HepG2 (cell line): Measurements from ENCODE around the gene MYL2. TPM values are rescaled to one million over a fixed set of nuclear protein-coding genes. Genes with fewer than 3 reads are reported as not detected.

Source experiments
- ATAC-seq: fragments of 200-7000 bp; cut with Tn5 transposase; 3 replicates; pipeline ENCODE4 v1.9.1; 2020; ENCODE audit warnings: mild to moderate bottlenecking, moderate library complexity
- BruUV-seq: library from RNA; stranded (reverse); fragments of 400-500 nt; replicated peaks from 2 replicates; lab custom pipeline; 2021; lab: Mats Ljungman, UMichigan
- CTCF ChIA-PET: fragments of 300-600 bp; formaldehyde crosslinking; extraction: SDS; loops from one replicate; lab custom pipeline; 2021; ENCODE audit warnings: low total read pairs, inconsistent platforms, low intra/inter-chr PET ratio; lab: Yijun Ruan, JAX
- POLR2A ChIA-PET: fragments of 350-600 bp; sonication (Branson Sonifier 250); formaldehyde crosslinking; loops from one replicate; lab custom pipeline; 2020; ENCODE audit warnings: antibody characterized with exemption, inconsistent platforms; lab: Yijun Ruan, JAX
- DNase-seq: peaks from one replicate; pipeline ENCODE4 v3.0.0-alpha.2; 2015; ENCODE audit warnings: low spot score
- FAIRE-seq: peaks from 3 replicates; lab custom pipeline; 2011; peaks lifted over from hg19 to GRCh38; lab: Jason Lieb, UNC
- H2AFZ ChIP-seq: one replicate; pipeline ENCODE4 v1.6.1; 2011; ENCODE audit warnings: low read length, inconsistent platforms
- H3K27ac ChIP-seq: fragments of 300-600 bp; 3 replicates; pipeline ENCODE4 v1.8.0; 2011; ENCODE audit warnings: mixed run types, mild to moderate bottlenecking, mixed read lengths, low read length, inconsistent platforms; ENCODE audit not compliant: insufficient read depth; ENCODE audit errors: extremely low read length
- H3K27me3 ChIP-seq, 2 experiments: fragments of 200-600 bp in 1 of 2; 2 replicates in 1 of 2; 3 replicates in 1 of 2; pipeline versions ENCODE4 v1.6.0 to v1.8.0; 2011; ENCODE audit warnings: low read length in 2 of 2, mild to moderate bottlenecking in 2 of 2, moderate library complexity in 2 of 2, inconsistent platforms in 1 of 2; ENCODE audit not compliant: insufficient read depth in 2 of 2, control insufficient read depth in 1 of 2
- H3K36me3 ChIP-seq, 2 experiments: fragments of 200-600 bp in 1 of 2; replicated peaks in 1 of 2; 2 replicates in 1 of 2; 3 replicates in 1 of 2; pipeline versions ENCODE4 v1.5.1 to v1.8.0; 2011; ENCODE audit warnings: low read length in 2 of 2, inconsistent platforms in 1 of 2; ENCODE audit not compliant: insufficient read depth in 2 of 2, control insufficient read depth in 1 of 2
- H3K4me1 ChIP-seq: 2 replicates; pipeline ENCODE4 v1.5.1; 2012; ENCODE audit warnings: low read length, inconsistent platforms; ENCODE audit not compliant: insufficient read depth
- H3K4me2 ChIP-seq: 2 replicates; pipeline ENCODE4 v1.6.0; 2011; ENCODE audit warnings: low read depth, low read length, inconsistent platforms
- H3K4me3 ChIP-seq, 3 experiments: fragments of 200-600 bp in 1 of 3; sonication (generic), shearing (Covaris generic) in 1 of 3; replicated peaks in 1 of 3; 2 replicates each; pipeline ENCODE4 v1.5.1; 2011 to 2016; ENCODE audit warnings: low read length in 3 of 3, inconsistent platforms in 2 of 3, low read depth in 2 of 3, mild to moderate bottlenecking in 2 of 3, control low read depth in 1 of 3, mixed read lengths in 1 of 3; ENCODE audit not compliant: insufficient read depth in 1 of 3
- H3K79me2 ChIP-seq: one replicate; pipeline ENCODE4 v1.6.1; 2011; ENCODE audit warnings: low read length, inconsistent platforms; ENCODE audit not compliant: insufficient read depth
- H3K9ac ChIP-seq: 2 replicates; pipeline ENCODE4 v1.6.0; 2011; ENCODE audit warnings: mild to moderate bottlenecking, low read depth, low read length, inconsistent platforms; ENCODE audit not compliant: insufficient read depth
- H3K9me3 ChIP-seq: 2 replicates; pipeline ENCODE4 v1.5.1; 2012; ENCODE audit warnings: mild to moderate bottlenecking, low read length
- H4K20me1 ChIP-seq: 2 replicates; pipeline ENCODE4 v1.6.0; 2011; ENCODE audit warnings: inconsistent platforms, mild to moderate bottlenecking, low read length, moderate library complexity; ENCODE audit not compliant: insufficient read depth
- CTCF ChIP-seq: sonication (generic); formaldehyde crosslinking; IDR thresholded peaks from 2 replicates; pipeline ENCODE4 v1.5.0; 2020; ENCODE audit warnings: mild to moderate bottlenecking, missing genetic modification reagents, moderate library complexity
- FOXK1 ChIP-seq: sonication (generic); formaldehyde crosslinking; IDR thresholded peaks from 2 replicates; pipeline ENCODE4 v1.4.0; 2020; ENCODE audit warnings: low read depth, missing genetic modification reagents, borderline replicate concordance
- WGBS: methylation state at CpG from one replicate; pipeline ENCODE4 v1.1.6; 2017; ENCODE audit warnings: low lambda C conversion rate; 5-methylcytosine and 5-hydroxymethylcytosine counted together
- in situ Hi-C: cut with HindIII; loops from 2 replicates; pipeline ENCODE4 v1.10.0; 2017; ENCODE audit warnings: low pct_unique_long_range_greater_than_20kb; ENCODE audit not compliant: extremely low pct_ligation_motif_present
- intact Hi-C: fragments of 100-400 bp; cut with micrococcal nuclease; formaldehyde crosslinking; loops from one replicate; pipeline ENCODE4 v1.10.0; 2022; ENCODE audit not compliant: unreplicated experiment
- polyA plus RNA-seq, 8 experiments: library from polyadenylated mRNA; depleted of rRNA in 3 of 8; stranded (reverse) in 7 of 8; unstranded in 1 of 8; fragments of >200 nt; fragmentation: Illumina TruSeq in 4 of 8; extraction: Trizol in 4 of 8; gene quantifications; 2 replicates each; pipeline versions ENCODE4 v1.2.1 to v1.2.3, GENCODE V29; 2011 to 2016; ENCODE audit warnings: low read depth in 4 of 8, missing spikeins in 1 of 8, mixed read lengths in 1 of 8; ENCODE audit not compliant: insufficient read depth in 1 of 8
- total RNA-seq, 5 experiments: library from RNA; depleted of rRNA; stranded (reverse); fragments of >200 nt; fragmentation: Illumina TruSeq; extraction: Trizol; gene quantifications; 2 replicates each; pipeline ENCODE4 v1.2.3, GENCODE V29; 2016; ENCODE audit warnings: low read depth in 1 of 5
- TF ChIP-seq, protein P1 (sequence below): sonication (generic); formaldehyde crosslinking; IDR thresholded peaks from 2 replicates; pipeline ENCODE4 v1.5.1; 2020; ENCODE audit warnings: missing genetic modification reagents, mild to moderate bottlenecking, borderline replicate concordance

The MYL2 gene
- total and polyA plus RNA-seq, 2 of the 13 experiments (the other 11 are each of a cell fraction or from before 2014, with no cell fraction given) = not detected

GRCh38 chr12:110862329-110862728 lies 58.0 kb downstream of the MYL2 start (continued):
- TF ChIP-seq, protein P1, sequence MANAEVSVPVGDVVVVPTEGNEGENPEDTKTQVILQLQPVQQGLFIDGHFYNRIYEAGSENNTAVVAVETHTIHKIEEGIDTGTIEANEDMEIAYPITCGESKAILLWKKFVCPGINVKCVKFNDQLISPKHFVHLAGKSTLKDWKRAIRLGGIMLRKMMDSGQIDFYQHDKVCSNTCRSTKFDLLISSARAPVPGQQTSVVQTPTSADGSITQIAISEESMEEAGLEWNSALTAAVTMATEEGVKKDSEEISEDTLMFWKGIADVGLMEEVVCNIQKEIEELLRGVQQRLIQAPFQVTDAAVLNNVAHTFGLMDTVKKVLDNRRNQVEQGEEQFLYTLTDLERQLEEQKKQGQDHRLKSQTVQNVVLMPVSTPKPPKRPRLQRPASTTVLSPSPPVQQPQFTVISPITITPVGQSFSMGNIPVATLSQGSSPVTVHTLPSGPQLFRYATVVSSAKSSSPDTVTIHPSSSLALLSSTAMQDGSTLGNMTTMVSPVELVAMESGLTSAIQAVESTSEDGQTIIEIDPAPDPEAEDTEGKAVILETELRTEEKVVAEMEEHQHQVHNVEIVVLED (CRISPR knock-in tag) = no peak

DNA sequence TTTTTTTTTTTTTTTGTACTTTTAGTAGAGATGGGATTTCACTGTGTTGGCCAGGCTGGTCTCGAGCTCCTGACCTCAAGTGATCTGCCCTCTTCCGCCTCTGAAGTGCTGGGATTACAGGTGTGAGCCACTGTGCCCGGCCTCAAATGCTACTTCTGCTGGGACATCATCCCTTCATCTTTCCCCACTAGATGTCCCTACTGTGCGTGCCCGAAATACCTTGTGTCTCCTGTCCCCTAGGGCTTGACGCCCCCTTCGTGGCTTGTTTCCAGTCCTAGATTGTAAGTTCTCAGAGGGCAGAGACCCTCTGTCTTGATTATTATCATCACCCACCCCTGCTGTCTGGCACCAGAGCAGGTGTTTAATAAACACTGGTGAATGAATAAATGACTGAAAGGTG lies 58.6 kb downstream of the MYL2 start:
- no peak overlapping the region for H2AFZ ChIP-seq
- H3K36me3 ChIP-seq = no peaks in the 10 kb centered on the region
- BruUV-seq = no TSS peak
- ATAC-seq (peak; percentile 57; the same call in 2 of the 3 replicates), FAIRE-seq (no peak), DNase-seq (no peak)
- no peak overlapping the region for H3K4me2 ChIP-seq
- H3K9ac ChIP-seq = no peak overlapping the region
- intact Hi-C loops = no loop called here
- whole genome bisulfite sequencing = 12% methylated on average over 7 of the region's 7 CpGs
- TF ChIP-seq CTCF (CRISPR knock-in tag) = peak; percentile 50
- no peak for TF ChIP-seq FOXK1 (CRISPR knock-in tag)
- H3K79me2 ChIP-seq = no peaks in the 10 kb centered on the region
- no peak overlapping the region for H3K4me3 ChIP-seq
- POLR2A ChIA-PET = no interaction called here
- H3K9me3 ChIP-seq = no peaks in the 10 kb centered on the region
- in situ Hi-C loops = no loop called here
- CTCF ChIA-PET = no interaction called here
- peaks cover 0 to 14% of the 10 kb centered on the region in 2 experiments; a peak in 4 of 5 replicates for H3K27me3 ChIP-seq
- no peaks in the 10 kb centered on the region for H4K20me1 ChIP-seq
- H3K4me1 ChIP-seq = peaks cover 5% of the 10 kb centered on the region; the same call in 1 of the 2 replicates
- H3K27ac ChIP-seq = no peak overlapping the region

Other genes starting within 250 kb of the MYL2 start
- 0.20 and 0.49 TPM in 2 replicates for gene HVCN1, start 231.5 kb downstream of the MYL2 start, total RNA-seq (2016; rRNA removed; fragmentation: Illumina TruSeq; extraction: Trizol)
- 0.88 and 1.3 TPM in 2 replicates for gene HVCN1, start 231.5 kb downstream of the MYL2 start, polyA plus RNA-seq (2011; rRNA removed)
- gene PPP1CC, start 177.7 kb downstream of the MYL2 start, total RNA-seq (2016; rRNA removed; fragmentation: Illumina TruSeq; extraction: Trizol) = 187 and 277 TPM in 2 replicates
- 133 and 178 TPM in 2 replicates for gene PPP1CC, start 177.7 kb downstream of the MYL2 start, polyA plus RNA-seq (2011; rRNA removed)
- gene CCDC63, start 73.6 kb downstream of the MYL2 start, total RNA-seq (2016; rRNA removed; fragmentation: Illumina TruSeq; extraction: Trizol) = not detected in 2 replicates
- not detected in 2 replicates for gene CCDC63, start 73.6 kb downstream of the MYL2 start, polyA plus RNA-seq (2011; rRNA removed)
- gene CUX2, start 113.6 kb upstream of the MYL2 start, total RNA-seq (2016; rRNA removed; fragmentation: Illumina TruSeq; extraction: Trizol) = not detected in 2 replicates
- not detected in 2 replicates for gene CUX2, start 113.6 kb upstream of the MYL2 start, polyA plus RNA-seq (2011; rRNA removed)